ENCODE data around the gene TMEFF2.

Gene TMEFF2

GRCh38 chr2:192073878-192074277 lies 120.9 kb downstream of the TMEFF2 start:
- H3K27me3 Mint-ChIP-seq (ENCODE audit: low read depth, poor library complexity) = no peaks in the 10 kb centered on the region
- H3K9me3 Mint-ChIP-seq = no peaks in the 10 kb centered on the region
- no peak overlapping the region for H3K27ac Mint-ChIP-seq
- peaks cover 17% of the 10 kb centered on the region for H3K4me1 Mint-ChIP-seq
- no peak for DNase-seq
- H3K4me3 Mint-ChIP-seq = no peak overlapping the region
- H3K36me3 Mint-ChIP-seq (ENCODE audit: low read depth) = no peaks in the 10 kb centered on the region
- no peak for TF ChIP-seq CTCF (IDR thresholded peaks at IDR 0.05)

- no peak overlapping the region for H3K27ac Mint-ChIP-seq
- TF ChIP-seq CTCF (IDR thresholded peaks at IDR 0.05) = no peak
- H3K4me1 Mint-ChIP-seq = peaks cover 22% of the 10 kb centered on the region
- H3K27me3 Mint-ChIP-seq (ENCODE audit: low read depth, poor library complexity) = no peaks in the 10 kb centered on the region
- H3K9me3 Mint-ChIP-seq = no peaks in the 10 kb centered on the region
- H3K4me3 Mint-ChIP-seq = no peak overlapping the region
- DNase-seq = no peak
- no peaks in the 10 kb centered on the region for H3K36me3 Mint-ChIP-seq (ENCODE audit: low read depth)
Observed at GRCh38 chr2:192072778-192073177, 122.0 kb downstream of the TMEFF2 start.

- TF ChIP-seq CTCF (IDR thresholded peaks at IDR 0.05) = no peak
- Mint-ChIP-seq H3K4me3 (no peak overlapping the region), H3K9me3 (no peaks in the 10 kb centered on the region), H3K4me1 (peaks cover 23% of the 10 kb centered on the region), H3K36me3 (ENCODE audit: low read depth) (no peaks in the 10 kb centered on the region), H3K27me3 (ENCODE audit: low read depth, poor library complexity) (no peaks in the 10 kb centered on the region), H3K27ac (no peak overlapping the region)
- DNase-seq = no peak
Observed at GRCh38 chr2:192072261-192072660, 122.5 kb downstream of the TMEFF2 start.

- peaks cover 23% of the 10 kb centered on the region for H3K4me1 Mint-ChIP-seq
- H3K36me3 Mint-ChIP-seq (ENCODE audit: low read depth) = no peaks in the 10 kb centered on the region
- DNase-seq = no peak
- no peak overlapping the region for H3K4me3 Mint-ChIP-seq
- no peaks in the 10 kb centered on the region for H3K9me3 Mint-ChIP-seq
- no peaks in the 10 kb centered on the region for H3K27me3 Mint-ChIP-seq (ENCODE audit: low read depth, poor library complexity)
- no peak overlapping the region for H3K27ac Mint-ChIP-seq
- no peak for TF ChIP-seq CTCF (IDR thresholded peaks at IDR 0.05)
Observed at GRCh38 chr2:192070099-192070498, 124.6 kb downstream of the TMEFF2 start.

- Mint-ChIP-seq H3K9me3 (no peaks in the 10 kb centered on the region), H3K27ac (no peak overlapping the region), H3K27me3 (ENCODE audit: low read depth, poor library complexity) (no peaks in the 10 kb centered on the region), H3K4me3 (no peak overlapping the region), H3K36me3 (ENCODE audit: low read depth) (no peaks in the 10 kb centered on the region), H3K4me1 (peaks cover 23% of the 10 kb centered on the region)
- no peak for DNase-seq
- TF ChIP-seq CTCF (IDR thresholded peaks at IDR 0.05) = no peak
Observed at GRCh38 chr2:192069417-192069816, 125.3 kb downstream of the TMEFF2 start.

GRCh38 chr2:192068966-192069365 lies 125.8 kb downstream of the TMEFF2 start:
- no peak for DNase-seq
- Mint-ChIP-seq H3K27me3 (ENCODE audit: low read depth, poor library complexity) (no peaks in the 10 kb centered on the region), H3K27ac (no peak overlapping the region), H3K4me1 (peaks cover 23% of the 10 kb centered on the region), H3K4me3 (no peak overlapping the region), H3K36me3 (ENCODE audit: low read depth) (no peaks in the 10 kb centered on the region), H3K9me3 (no peaks in the 10 kb centered on the region)
- TF ChIP-seq CTCF (IDR thresholded peaks at IDR 0.05) = no peak

Measured in nephron progenitor cell (in vitro differentiated cells).